T follicular helper cell (primary cell): Measurements from ENCODE around the gene DNAJB8.

Source experiments
- DNase-seq: peaks from one replicate; pipeline ENCODE4 v3.0.0-alpha.2; 2020; ENCODE audit warnings: low read depth

Gene DNAJB8

GRCh38 chr3:128482666-128483656 is 16.3 kb upstream of the DNAJB8 start:
- no peak for DNase-seq

DNA sequence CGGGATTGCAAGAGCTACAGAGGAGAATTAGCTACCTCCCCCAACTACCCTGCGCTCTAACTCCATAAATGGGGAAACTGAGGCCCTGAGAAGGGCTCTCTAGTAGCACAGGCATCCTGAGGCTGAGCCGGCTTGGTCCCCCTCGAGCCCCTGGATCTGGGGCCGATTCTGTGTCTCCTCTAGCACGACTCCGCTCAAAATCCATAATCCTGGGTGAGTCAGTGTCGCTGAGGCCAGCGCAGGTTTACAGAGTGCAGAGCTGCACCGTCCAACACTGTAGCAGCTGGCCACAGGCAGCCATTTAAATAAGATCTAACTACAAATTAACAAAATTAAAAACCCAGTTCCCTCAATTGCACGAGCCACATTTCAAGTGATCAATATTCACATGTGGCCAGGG is 15.5 kb upstream of the DNAJB8 start:
- DNase-seq = no peak

GRCh38 chr3:128481438-128481942 is 14.8 kb upstream of the DNAJB8 start:
- no peak for DNase-seq

GRCh38 chr3:128480717-128481437 is 14.2 kb upstream of the DNAJB8 start:
- no peak for DNase-seq

- no peak for DNase-seq
These were observed 13.6 kb upstream of the DNAJB8 start for GRCh38 chr3:128480278-128480677.

DNA sequence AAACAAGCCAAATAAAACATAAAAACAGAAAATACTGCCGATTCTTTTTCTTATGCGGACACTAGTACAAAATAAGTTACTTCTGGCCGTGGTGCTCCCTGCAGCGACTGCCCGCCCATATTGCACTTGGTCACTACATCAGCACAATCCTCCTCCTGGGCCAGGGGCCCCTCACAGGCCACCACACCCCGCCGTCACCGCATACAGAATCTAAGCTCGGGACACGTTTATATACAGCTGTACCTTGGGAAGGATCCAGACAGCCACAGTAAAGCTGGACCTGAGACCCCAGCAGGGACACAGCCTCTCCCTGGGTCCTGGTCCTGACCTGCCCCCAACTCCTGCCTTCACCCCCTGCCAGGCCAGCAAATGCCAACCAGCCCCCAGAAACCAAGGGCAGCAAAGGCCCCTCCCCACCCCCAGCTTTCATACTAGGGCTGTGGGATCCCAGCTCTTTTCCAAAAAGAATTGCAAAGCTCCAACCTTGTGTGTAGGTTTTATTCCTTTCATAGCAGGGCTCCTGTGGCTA is 12.9 kb upstream of the DNAJB8 start:
- DNase-seq = no peak

DNA sequence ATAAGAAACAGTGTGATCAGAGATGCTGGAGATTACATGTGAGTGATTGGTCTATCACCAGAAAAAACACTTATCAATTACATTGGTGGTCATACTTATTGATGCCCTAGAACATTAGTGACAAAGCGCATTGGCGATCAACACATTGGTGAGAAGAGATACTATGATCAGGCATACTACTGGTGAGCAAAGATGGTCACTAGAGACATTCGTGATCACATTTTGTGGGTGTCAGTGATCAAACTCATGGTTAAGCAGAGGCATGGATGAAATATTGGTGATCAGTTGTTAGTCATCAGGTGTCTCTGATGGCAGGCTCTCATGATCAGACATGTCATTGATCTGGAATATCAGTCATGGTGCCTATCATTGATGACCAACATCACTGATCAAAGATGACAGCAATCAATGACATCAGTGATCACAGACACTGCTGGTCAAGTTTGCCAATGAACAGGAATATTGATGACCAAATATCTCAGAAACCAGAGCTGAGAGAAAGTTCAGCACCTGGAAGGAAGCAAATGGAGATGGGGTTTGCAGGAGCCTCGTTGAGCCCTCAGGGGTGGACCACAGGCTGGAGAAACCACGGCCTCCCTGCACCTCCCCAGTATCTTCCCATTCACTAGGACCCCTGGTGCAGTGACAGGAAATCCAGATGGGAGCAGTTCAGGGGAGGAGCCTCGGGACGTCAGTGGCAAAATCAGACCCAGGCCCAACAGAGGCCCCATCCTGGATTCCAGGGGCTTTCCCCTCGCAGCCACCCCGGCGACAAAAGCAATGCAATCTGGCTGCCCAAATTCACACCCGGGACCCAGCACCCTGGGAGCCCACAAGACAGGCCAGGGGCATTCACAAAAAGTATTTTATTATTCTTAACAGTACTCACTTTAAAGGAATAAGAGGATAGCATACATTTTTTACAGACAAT is 12.2 kb upstream of the DNAJB8 start:
- DNase-seq = no peak

GRCh38 chr3:128476659-128477058 is 10.0 kb upstream of the DNAJB8 start:
- DNase-seq = no peak

- no peak for DNase-seq
These were observed 8.7 kb upstream of the DNAJB8 start for GRCh38 chr3:128475355-128475754.

DNA sequence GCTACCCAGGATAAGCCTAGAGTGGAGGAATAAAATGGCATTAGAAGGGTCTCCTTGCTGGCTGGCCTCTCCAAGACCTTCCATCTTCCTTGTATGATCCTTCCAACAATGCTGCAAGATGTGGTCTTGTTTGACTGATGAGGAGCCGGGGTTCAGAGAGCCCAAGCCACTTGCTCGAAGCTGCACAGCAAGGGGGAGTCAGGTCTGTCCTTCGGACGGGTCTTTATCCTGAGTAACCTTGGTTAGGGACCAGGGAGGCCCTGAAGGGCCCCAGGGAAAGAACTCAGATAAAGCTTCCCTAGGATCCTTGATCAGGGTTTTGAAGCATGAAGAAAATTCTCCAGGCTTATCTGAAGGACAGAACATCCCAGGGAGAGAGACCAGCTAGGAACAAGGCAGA is 7.0 kb upstream of the DNAJB8 start:
- no peak for DNase-seq

DNA sequence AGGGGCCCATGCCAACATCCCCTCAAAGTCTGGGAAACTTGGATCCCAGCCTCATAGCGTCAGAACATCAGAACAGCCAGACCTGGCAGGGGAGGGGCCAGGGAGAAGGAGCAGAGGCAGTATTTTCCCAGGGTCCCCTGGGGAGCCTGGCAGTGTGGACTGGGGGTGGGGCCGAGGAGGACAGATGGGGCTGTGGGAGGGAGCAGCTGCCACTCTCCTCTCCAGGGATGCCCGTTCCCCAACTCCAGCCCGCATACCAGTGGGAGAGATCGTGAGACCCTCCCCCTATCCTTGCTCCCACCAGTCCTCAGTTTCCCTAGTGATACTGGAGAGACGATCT is 6.5 kb upstream of the DNAJB8 start:
- DNase-seq = no peak

- DNase-seq = no peak
These were observed 5.9 kb upstream of the DNAJB8 start for GRCh38 chr3:128472449-128473179.

DNA sequence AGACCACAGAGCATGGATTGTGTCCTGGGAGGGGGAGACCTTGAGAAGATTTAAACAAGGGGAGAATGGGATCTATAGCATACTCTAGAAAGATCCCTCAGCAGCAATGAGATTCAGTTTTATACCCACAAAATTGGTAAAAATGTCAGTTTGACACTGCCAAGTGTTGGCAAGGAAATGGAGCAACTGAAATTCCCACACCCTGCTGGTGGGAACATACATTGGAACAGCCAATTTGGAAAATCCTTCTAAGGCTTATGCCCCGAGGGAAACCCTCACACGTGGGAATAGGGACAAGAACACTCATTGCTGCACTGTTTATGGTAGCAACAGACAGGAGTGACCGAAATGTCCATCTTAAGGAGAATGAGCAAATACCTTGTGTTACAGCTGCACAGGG is 5.0 kb upstream of the DNAJB8 start:
- DNase-seq = no peak

GRCh38 chr3:128471110-128471509 is 4.4 kb upstream of the DNAJB8 start:
- DNase-seq = no peak

DNA sequence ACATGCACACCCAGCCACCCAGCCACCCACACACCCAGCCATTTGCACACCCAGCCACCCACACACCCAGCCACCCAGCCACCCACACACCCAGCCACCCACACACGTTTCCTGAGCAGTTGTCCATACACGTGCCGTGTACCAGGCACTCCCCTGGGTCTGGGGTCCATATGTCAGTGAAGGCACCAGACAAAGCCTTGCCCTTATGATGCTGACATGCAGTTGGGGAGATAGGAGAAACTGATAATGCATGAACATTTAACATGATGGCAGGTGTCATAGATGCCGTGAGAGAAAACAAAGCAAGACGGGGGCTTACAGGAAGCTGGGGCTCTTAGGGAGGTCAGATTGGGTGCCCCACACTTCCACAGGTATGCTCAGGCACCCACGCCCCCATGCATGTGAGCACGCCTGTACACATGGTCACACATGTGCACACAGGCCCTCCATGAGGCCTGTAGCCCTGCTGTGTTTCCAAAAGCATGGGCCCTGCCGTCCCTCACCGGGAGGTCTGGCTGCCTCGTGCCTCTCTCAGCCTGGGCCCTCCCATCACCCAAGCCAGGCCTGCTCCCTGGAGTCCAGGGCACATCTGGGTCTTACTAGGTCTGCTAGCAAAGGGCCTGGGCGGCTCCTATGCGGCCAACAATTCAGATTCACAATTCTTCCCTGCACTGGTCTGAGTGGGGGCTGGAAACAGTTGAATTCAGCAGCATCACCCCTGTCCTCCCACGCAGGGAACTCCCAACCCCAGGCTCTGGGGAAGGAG is 3.6 kb upstream of the DNAJB8 start:
- no peak for DNase-seq

- no peak for DNase-seq
These were observed 2.9 kb upstream of the DNAJB8 start for GRCh38 chr3:128469556-128469955.

- DNase-seq = no peak
These were observed 2.3 kb upstream of the DNAJB8 start for GRCh38 chr3:128468791-128469527.

GRCh38 chr3:128468285-128468790 is 1.6 kb upstream of the DNAJB8 start:
- DNase-seq = no peak

- DNase-seq = no peak
These were observed 2.0 kb downstream of the DNAJB8 start for GRCh38 chr3:128464702-128465101.
